Neural cell (in vitro differentiated cells): ENCODE results near the gene MAP6. TPM values are rescaled to one million over a fixed set of nuclear protein-coding genes. Genes with fewer than 3 reads are reported as not detected.

Experiments used
- H2AFZ ChIP-seq: fragments of 200-600, 300-800 bp; sonication (generic), shearing (Covaris generic); 2 replicates; pipeline ENCODE4 v1.6.0; 2014; ENCODE audit warnings: low read depth, mild to moderate bottlenecking, antibody characterized with exemption, low read length, moderate library complexity
- H3F3A ChIP-seq: fragments of 200-600 bp; shearing (Covaris generic); 2 replicates; pipeline ENCODE4 v1.6.1; 2016; ENCODE audit warnings: mild to moderate bottlenecking, moderate library complexity, mixed read lengths, antibody characterized with exemption, low read length; ENCODE audit not compliant: insufficient read depth, poor library complexity, severe bottlenecking
- H3K27ac ChIP-seq: fragments of 200-600, 300-800 bp; sonication (generic), shearing (Covaris generic); 2 replicates; pipeline ENCODE4 v1.5.1; 2014; ENCODE audit warnings: mild to moderate bottlenecking, low read length, moderate library complexity
- H3K27me3 ChIP-seq: fragments of 300-800, 200-600 bp; sonication (generic), shearing (Covaris generic); 2 replicates; pipeline ENCODE4 v1.6.0; 2014; ENCODE audit warnings: mild to moderate bottlenecking, low read depth, low read length, moderate library complexity; ENCODE audit not compliant: insufficient read depth
- H3K36me3 ChIP-seq: fragments of 300-800, 200-600 bp; sonication (generic), shearing (Covaris generic); 2 replicates; pipeline ENCODE4 v1.5.1; 2014; ENCODE audit warnings: mild to moderate bottlenecking, antibody characterized with exemption, low read length, moderate library complexity; ENCODE audit not compliant: insufficient read depth
- H3K4me2 ChIP-seq: fragments of 300-800, 200-600 bp; sonication (generic), shearing (Covaris generic); 2 replicates; pipeline ENCODE4 v1.6.0; 2014; ENCODE audit warnings: mild to moderate bottlenecking, low read length
- H3K4me3 ChIP-seq: fragments of 300-800, 200-600 bp; sonication (generic), shearing (Covaris generic); 2 replicates; pipeline ENCODE4 v1.5.1; 2014; ENCODE audit warnings: mild to moderate bottlenecking, low read length, moderate library complexity
- H3K79me2 ChIP-seq: fragments of 200-600 bp; shearing (Covaris generic); replicated peaks from 2 replicates; pipeline ENCODE4 v1.6.0; 2014; ENCODE audit warnings: mild to moderate bottlenecking, low read length, moderate library complexity; ENCODE audit not compliant: insufficient read depth
- H3K9ac ChIP-seq: fragments of 300-800, 200-600 bp; sonication (generic), shearing (Covaris generic); 2 replicates; pipeline ENCODE4 v1.6.1; 2016; ENCODE audit warnings: mild to moderate bottlenecking, low read length, mixed read lengths
- H3K9me2 ChIP-seq: fragments of 200-600 bp; shearing (Covaris generic); 2 replicates; pipeline ENCODE4 v1.6.1; 2016; ENCODE audit warnings: mild to moderate bottlenecking, low read length, mixed read lengths; ENCODE audit not compliant: insufficient read depth
- H3K9me3 ChIP-seq: fragments of 200-600, 300-800 bp; sonication (generic), shearing (Covaris generic); 2 replicates; pipeline ENCODE4 v1.6.1; 2016; ENCODE audit warnings: mild to moderate bottlenecking, mixed run types, low read length, moderate library complexity, mixed read lengths
- H4K20me1 ChIP-seq: fragments of 200-600 bp; shearing (Covaris generic); 2 replicates; pipeline ENCODE4 v1.6.1; 2016; ENCODE audit warnings: mild to moderate bottlenecking, mixed run types; ENCODE audit not compliant: insufficient read depth
- EP300 ChIP-seq: fragments of 450-650 bp; conservative IDR thresholded peaks from 2 replicates; pipeline ENCODE4 v1.6.1; 2014; ENCODE audit warnings: antibody characterized with exemption, mild to moderate bottlenecking, moderate library complexity; ENCODE audit not compliant: poor library complexity, severe bottlenecking
- EZH2 ChIP-seq: fragments of 200-600, 300-800 bp; shearing (Covaris generic), sonication (generic); IDR thresholded peaks from 2 replicates; pipeline ENCODE4 v1.6.1; 2014; ENCODE audit warnings: antibody characterized with exemption, low read length, borderline replicate concordance, mild to moderate bottlenecking; ENCODE audit not compliant: insufficient read depth, poor library complexity, severe bottlenecking
- MXI1 ChIP-seq: fragments of 450-650 bp; conservative IDR thresholded peaks from 2 replicates; pipeline ENCODE4 v1.6.1; 2014; ENCODE audit warnings: antibody characterized with exemption, mild to moderate bottlenecking; ENCODE audit not compliant: poor library complexity, severe bottlenecking
- POLR2AphosphoS5 ChIP-seq: IDR thresholded peaks from 2 replicates; pipeline ENCODE4 v1.6.1; 2012
- RAD21 ChIP-seq: fragments of 450-650 bp; conservative IDR thresholded peaks from 2 replicates; pipeline ENCODE4 v1.6.1; 2014; ENCODE audit warnings: antibody characterized with exemption, mild to moderate bottlenecking, moderate library complexity
- SMC3 ChIP-seq: fragments of 450-650 bp; conservative IDR thresholded peaks from 2 replicates; pipeline ENCODE4 v1.6.1; 2014; ENCODE audit warnings: antibody characterized with exemption, mild to moderate bottlenecking, moderate library complexity; ENCODE audit not compliant: poor library complexity
- TAF1 ChIP-seq: IDR thresholded peaks from 2 replicates; pipeline ENCODE4 v1.6.1; 2012; ENCODE audit warnings: low read depth
- polyA plus RNA-seq: library from polyadenylated mRNA; depleted of rRNA; stranded (reverse); fragments of >200 nt; gene quantifications from 2 replicates; pipeline ENCODE4 v1.2.3, GENCODE V29; 2014
- TF ChIP-seq, protein P1 (sequence below): fragments of 450-650 bp; IDR thresholded peaks from 2 replicates; pipeline ENCODE4 v1.5.1; 2014; ENCODE audit warnings: antibody characterized with exemption, mild to moderate bottlenecking, moderate library complexity; ENCODE audit not compliant: poor library complexity, severe bottlenecking
- TF ChIP-seq, protein P2 (sequence below): IDR thresholded peaks from 2 replicates; pipeline ENCODE4 v1.6.1; 2012; ENCODE audit warnings: borderline replicate concordance

MAP6 gene
- polyA plus RNA-seq, 1 donor from 2014 or later: 178 TPM

DNA sequence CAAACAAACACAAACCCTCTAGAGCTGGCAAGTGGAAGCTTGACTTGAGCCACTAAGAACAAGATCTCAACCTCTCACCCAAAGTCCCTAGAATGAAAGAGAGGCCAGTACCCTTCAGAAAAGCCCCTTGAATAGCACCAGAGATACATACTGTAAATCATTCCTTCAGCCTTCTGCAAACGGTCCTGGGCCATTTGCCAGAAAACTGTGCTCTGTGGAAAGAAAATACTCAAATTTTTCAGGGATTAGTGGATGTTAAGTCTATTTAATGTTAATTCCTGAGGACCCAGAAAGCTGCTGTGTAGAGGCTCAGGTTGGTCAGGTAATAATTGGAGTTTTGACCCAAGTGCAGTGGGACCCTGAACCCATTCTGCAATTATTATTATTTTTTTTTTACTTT, 89.9 kb downstream of the MAP6 start:
- no peak overlapping the region for H3K4me3 ChIP-seq
- H3K4me2 ChIP-seq: no peak overlapping the region
- no peaks in the 10 kb centered on the region for H3K36me3 ChIP-seq
- H3K9ac ChIP-seq: no peak overlapping the region
- H3F3A ChIP-seq: no peaks in the 10 kb centered on the region
- H4K20me1 ChIP-seq: no peaks in the 10 kb centered on the region
- H3K9me2 ChIP-seq: no peaks in the 10 kb centered on the region
- no peaks in the 10 kb centered on the region for H3K27me3 ChIP-seq
- H3K79me2 ChIP-seq: no peaks in the 10 kb centered on the region
- H3K9me3 ChIP-seq: no peaks in the 10 kb centered on the region
- H3K27ac ChIP-seq: no peak overlapping the region
- no peak for TF ChIP-seq TAF1
- TF ChIP-seq, protein P1, sequence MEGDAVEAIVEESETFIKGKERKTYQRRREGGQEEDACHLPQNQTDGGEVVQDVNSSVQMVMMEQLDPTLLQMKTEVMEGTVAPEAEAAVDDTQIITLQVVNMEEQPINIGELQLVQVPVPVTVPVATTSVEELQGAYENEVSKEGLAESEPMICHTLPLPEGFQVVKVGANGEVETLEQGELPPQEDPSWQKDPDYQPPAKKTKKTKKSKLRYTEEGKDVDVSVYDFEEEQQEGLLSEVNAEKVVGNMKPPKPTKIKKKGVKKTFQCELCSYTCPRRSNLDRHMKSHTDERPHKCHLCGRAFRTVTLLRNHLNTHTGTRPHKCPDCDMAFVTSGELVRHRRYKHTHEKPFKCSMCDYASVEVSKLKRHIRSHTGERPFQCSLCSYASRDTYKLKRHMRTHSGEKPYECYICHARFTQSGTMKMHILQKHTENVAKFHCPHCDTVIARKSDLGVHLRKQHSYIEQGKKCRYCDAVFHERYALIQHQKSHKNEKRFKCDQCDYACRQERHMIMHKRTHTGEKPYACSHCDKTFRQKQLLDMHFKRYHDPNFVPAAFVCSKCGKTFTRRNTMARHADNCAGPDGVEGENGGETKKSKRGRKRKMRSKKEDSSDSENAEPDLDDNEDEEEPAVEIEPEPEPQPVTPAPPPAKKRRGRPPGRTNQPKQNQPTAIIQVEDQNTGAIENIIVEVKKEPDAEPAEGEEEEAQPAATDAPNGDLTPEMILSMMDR: no peak
- TF ChIP-seq, protein P2, sequence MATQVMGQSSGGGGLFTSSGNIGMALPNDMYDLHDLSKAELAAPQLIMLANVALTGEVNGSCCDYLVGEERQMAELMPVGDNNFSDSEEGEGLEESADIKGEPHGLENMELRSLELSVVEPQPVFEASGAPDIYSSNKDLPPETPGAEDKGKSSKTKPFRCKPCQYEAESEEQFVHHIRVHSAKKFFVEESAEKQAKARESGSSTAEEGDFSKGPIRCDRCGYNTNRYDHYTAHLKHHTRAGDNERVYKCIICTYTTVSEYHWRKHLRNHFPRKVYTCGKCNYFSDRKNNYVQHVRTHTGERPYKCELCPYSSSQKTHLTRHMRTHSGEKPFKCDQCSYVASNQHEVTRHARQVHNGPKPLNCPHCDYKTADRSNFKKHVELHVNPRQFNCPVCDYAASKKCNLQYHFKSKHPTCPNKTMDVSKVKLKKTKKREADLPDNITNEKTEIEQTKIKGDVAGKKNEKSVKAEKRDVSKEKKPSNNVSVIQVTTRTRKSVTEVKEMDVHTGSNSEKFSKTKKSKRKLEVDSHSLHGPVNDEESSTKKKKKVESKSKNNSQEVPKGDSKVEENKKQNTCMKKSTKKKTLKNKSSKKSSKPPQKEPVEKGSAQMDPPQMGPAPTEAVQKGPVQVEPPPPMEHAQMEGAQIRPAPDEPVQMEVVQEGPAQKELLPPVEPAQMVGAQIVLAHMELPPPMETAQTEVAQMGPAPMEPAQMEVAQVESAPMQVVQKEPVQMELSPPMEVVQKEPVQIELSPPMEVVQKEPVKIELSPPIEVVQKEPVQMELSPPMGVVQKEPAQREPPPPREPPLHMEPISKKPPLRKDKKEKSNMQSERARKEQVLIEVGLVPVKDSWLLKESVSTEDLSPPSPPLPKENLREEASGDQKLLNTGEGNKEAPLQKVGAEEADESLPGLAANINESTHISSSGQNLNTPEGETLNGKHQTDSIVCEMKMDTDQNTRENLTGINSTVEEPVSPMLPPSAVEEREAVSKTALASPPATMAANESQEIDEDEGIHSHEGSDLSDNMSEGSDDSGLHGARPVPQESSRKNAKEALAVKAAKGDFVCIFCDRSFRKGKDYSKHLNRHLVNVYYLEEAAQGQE: no peak
- TF ChIP-seq EZH2: no peak
- no peak for TF ChIP-seq SMC3
- no peak for TF ChIP-seq MXI1
- TF ChIP-seq EP300: no peak
- no peak for TF ChIP-seq RAD21
- no peak for TF ChIP-seq POLR2AphosphoS5
- no peak overlapping the region for H2AFZ ChIP-seq

DNA sequence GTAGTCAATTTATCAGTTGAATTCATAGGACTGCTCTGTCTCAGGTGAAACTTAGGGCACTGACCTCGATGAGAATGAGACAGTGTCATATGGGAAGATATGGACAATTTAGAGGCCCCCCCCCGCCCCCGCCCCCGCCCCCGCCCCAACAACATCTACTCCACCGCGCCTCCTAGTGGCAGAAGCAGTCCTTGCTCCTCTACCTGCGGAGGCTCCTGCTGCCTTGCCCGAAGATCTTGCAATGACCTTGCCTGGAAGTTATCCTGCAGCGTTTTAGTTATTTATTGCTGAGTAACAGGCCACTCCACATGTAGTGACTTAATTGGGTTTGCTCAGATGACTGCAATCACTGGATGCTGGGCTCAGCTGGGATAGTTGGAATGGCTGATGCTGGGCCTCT, 91.6 kb downstream of the MAP6 start:
- Histone ChIP-seq H3K4me2 (no peak overlapping the region), H4K20me1 (no peaks in the 10 kb centered on the region), H3K36me3 (no peaks in the 10 kb centered on the region), H3K9ac (no peak overlapping the region), H3K9me3 (no peaks in the 10 kb centered on the region), H3K27me3 (no peaks in the 10 kb centered on the region), H3K27ac (no peak overlapping the region), H3K4me3 (no peak overlapping the region), H3F3A (no peaks in the 10 kb centered on the region), H3K79me2 (no peaks in the 10 kb centered on the region), H3K9me2 (no peaks in the 10 kb centered on the region), H2AFZ (no peak overlapping the region)
- no peak for TF ChIP-seq POLR2AphosphoS5
- TF ChIP-seq, protein P1: peak; percentile 15
- TF ChIP-seq MXI1: no peak
- TF ChIP-seq TAF1: no peak
- TF ChIP-seq, protein P2: no peak
